Esophagus squamous epithelium (tissue), 5 donors: ENCODE results near the gene SRGAP1. TPM values are rescaled to one million over a fixed set of nuclear protein-coding genes. Genes with fewer than 3 reads are reported as not detected.

Experiments
- DNase-seq: peaks from one replicate; lab custom pipeline; 2025; lab: John Stamatoyannopoulos, UW
- H3K27ac ChIP-seq, 4 donors: fragments of 200-600 bp; sonication (generic); one replicate each; pipeline ENCODE4 v1.5.1; 2016 to 2019; ENCODE audit warnings: mild to moderate bottlenecking in 1 of 4
- H3K27me3 ChIP-seq, 4 donors: fragments of 200-600 bp; sonication (generic); 1 replicate in 3 of 4; 2 replicates in 1 of 4; pipeline versions ENCODE4 v1.5.1 to v1.6.0; 2017 to 2021; ENCODE audit warnings: antibody characterized with exemption in 1 of 4
- H3K36me3 ChIP-seq, 3 donors: fragments of 200-600 bp; sonication (generic); one replicate each; pipeline ENCODE4 v1.5.1; 2016 to 2019
- H3K4me1 ChIP-seq, 3 donors: fragments of 200-600 bp; sonication (generic); one replicate each; pipeline ENCODE4 v1.5.1; 2017 to 2019
- H3K4me3 ChIP-seq, 4 donors: fragments of 200-600 bp; sonication (generic); 1 replicate in 3 of 4; 2 replicates in 1 of 4; pipeline ENCODE4 v1.5.1; 2016 to 2019; ENCODE audit warnings: mild to moderate bottlenecking in 2 of 4, moderate library complexity in 1 of 4
- H3K9me3 ChIP-seq, 3 donors: fragments of 200-600 bp; sonication (generic); one replicate each; pipeline ENCODE4 v1.5.1; 2016 to 2019
- CTCF ChIP-seq, 6 experiments: fragments of 450-650 bp in 4 of 6; fragments of 200-600 bp in 2 of 6; sonication (generic) in 2 of 6; IDR thresholded peaks; one replicate each; pipeline ENCODE4 v1.5.1; 2016 to 2019; ENCODE audit warnings: antibody characterized with exemption in 6 of 6, mild to moderate bottlenecking in 4 of 6, moderate library complexity in 4 of 6
- POLR2A ChIP-seq, 4 donors: fragments of 450-650 bp; IDR thresholded peaks; one replicate each; pipeline ENCODE4 v1.6.1; 2017; ENCODE audit warnings: antibody characterized with exemption in 4 of 4, mild to moderate bottlenecking in 4 of 4, moderate library complexity in 3 of 4
- WGBS, 2 donors: methylation state at CpG; one replicate each; pipeline ENCODE4 v1.1.5; 2018; 5-methylcytosine and 5-hydroxymethylcytosine counted together
- intact Hi-C: fragments of 100-400 bp; cut with DNase I; formaldehyde crosslinking; loops from one replicate; pipeline ENCODE4 v1.15.0; 2022
- small RNA-seq, 4 donors: library from RNA; depleted of rRNA; stranded (forward); fragments of <200 nt; gene quantifications; one replicate each; pipeline ENCODE3, GENCODE V24; 2016
- total RNA-seq, 4 donors: library from RNA; depleted of rRNA; stranded (reverse); fragments of >200 nt; gene quantifications; one replicate each; pipeline ENCODE4 v1.1.0, GENCODE V29; 2016
- donor health status: DM: yes; HTN: yes; CAD: no.

SRGAP1 gene
- total RNA-seq, 4 donors from 2014 or later: 2.0 to 5.3 (median 3.6) TPM

- WGBS, 2 donors: 91 to 92% methylated on average over 2 of the region's 2 CpGs
- Histone ChIP-seq H3K27me3 (no peaks in the 10 kb centered on the region), H3K9me3 (no peaks in the 10 kb centered on the region), H3K27ac (no peak overlapping the region), H3K4me3 (no peak overlapping the region), H3K4me1 (no peaks in the 10 kb centered on the region), H3K36me3 (peaks cover 0 to 57% (median 0%) of the 10 kb centered on the region in 3 donors)
- intact Hi-C loops: no loop called here
- no peak for DNase-seq
- no peak for TF ChIP-seq CTCF (IDR thresholded peaks at IDR 0.05)
- no peak for TF ChIP-seq POLR2A (IDR thresholded peaks at IDR 0.05)
Observed at GRCh38 chr12:64205542-64205941, 361.0 kb downstream of the SRGAP1 start.

GRCh38 chr12:64207453-64207852 is 363.0 kb downstream of the SRGAP1 start:
- H3K27me3 ChIP-seq: no peaks in the 10 kb centered on the region
- no peak for TF ChIP-seq CTCF (IDR thresholded peaks at IDR 0.05)
- TF ChIP-seq POLR2A (IDR thresholded peaks at IDR 0.05): no peak
- H3K9me3 ChIP-seq: no peaks in the 10 kb centered on the region
- intact Hi-C loops: no loop called here
- DNase-seq: no peak
- H3K36me3 ChIP-seq: peaks cover 0 to 65% (median 0%) of the 10 kb centered on the region in 3 donors
- no peaks in the 10 kb centered on the region for H3K4me1 ChIP-seq
- H3K27ac ChIP-seq: no peak overlapping the region
- no peak overlapping the region for H3K4me3 ChIP-seq
- WGBS, 2 donors: 86 to 100% methylated on average over 2 of the region's 2 CpGs

Small RNAs within 50 kb of the gene (small RNA-seq; reads per million reads assigned to genes)
- 0 reads per million in 4 donors for gene AC020611.1
- gene RNU6-1009P: 0 reads per million in 4 donors

Other genes with a start within 250 kb of the SRGAP1 start
- gene DPY19L2, start 176.2 kb upstream of the SRGAP1 start, total RNA-seq: 1 to 10 TPM in 3 of 4 donors, under 1 TPM in 1; 0.15 to 7.1 (median 1.0) TPM
- gene RXYLT1, start 64.8 kb upstream of the SRGAP1 start, total RNA-seq: 10 to 100 TPM in 3 of 4 donors, 1 to 10 TPM in 1; 6.9 to 16.7 (median 13.0) TPM